K562 (cell line): ENCODE data around the gene SLC12A9. TPM values are rescaled to one million over a fixed set of nuclear protein-coding genes. Genes with fewer than 3 reads are reported as not detected.
A peak's percentile ranks its signal among the peaks of the same experiment; 100 is the strongest.

Experiments used
- CBX8 ChIP-seq: fragments of 200-600 bp; sonication (generic); IDR thresholded peaks from 2 replicates; pipeline ENCODE4 v1.6.1; 2012; ENCODE audit warnings: borderline replicate concordance, mixed run types, low read depth, mild to moderate bottlenecking, moderate library complexity, mixed read lengths, low read length, control low read depth, inconsistent platforms; ENCODE audit not compliant: poor library complexity, severe bottlenecking; ENCODE audit errors: extremely low read depth
- CREB3L1 ChIP-seq: fragments of 450-650 bp; IDR thresholded peaks from 2 replicates; pipeline ENCODE4 v1.6.1; 2014; ENCODE audit warnings: low read depth, mild to moderate bottlenecking, moderate library complexity, borderline replicate concordance
- CREB5 ChIP-seq: fragments of 250-450 bp; sonication (Bioruptor Pico); IDR thresholded peaks from 2 replicates; pipeline ENCODE4 v1.5.0; 2020; ENCODE audit warnings: mild to moderate bottlenecking
- FOXO4 ChIP-seq: fragments of 450-650 bp; formaldehyde crosslinking; IDR thresholded peaks from 2 replicates; pipeline ENCODE4 v1.4.0; 2020; ENCODE audit warnings: mild to moderate bottlenecking, moderate library complexity
- GATAD2B ChIP-seq: fragments of 450-650 bp; IDR thresholded peaks from 2 replicates; pipeline ENCODE4 v1.6.1; 2017; ENCODE audit warnings: mild to moderate bottlenecking, borderline replicate concordance
- GMEB1 ChIP-seq: fragments of 250-450 bp; sonication (Bioruptor Pico); IDR thresholded peaks from 2 replicates; pipeline ENCODE4 v1.4.0; 2020; ENCODE audit warnings: mild to moderate bottlenecking
- GTF2A2 ChIP-seq: IDR thresholded peaks from 2 replicates; pipeline ENCODE4 v1.6.1; 2016; ENCODE audit warnings: mild to moderate bottlenecking, missing genetic modification characterization, missing compliant biosample characterization
- HNRNPL ChIP-seq: fragments of 200-400 bp; formaldehyde crosslinking; IDR thresholded peaks from 2 replicates; pipeline ENCODE4 v1.6.1; 2017; ENCODE audit warnings: low read depth, mild to moderate bottlenecking, low read length
- MXI1 ChIP-seq: IDR thresholded peaks from 2 replicates; pipeline ENCODE4 v1.6.1; 2011; ENCODE audit warnings: low read depth, mild to moderate bottlenecking, improper control_type of control experiment, low read length
- OTX1 ChIP-seq: fragments of 450-650 bp; formaldehyde crosslinking; IDR thresholded peaks from 2 replicates; pipeline ENCODE4 v1.4.0; 2022; ENCODE audit warnings: mild to moderate bottlenecking
- SAFB ChIP-seq: fragments of 200-400 bp; formaldehyde crosslinking; IDR thresholded peaks from 2 replicates; pipeline ENCODE4 v1.6.1; 2017; ENCODE audit warnings: low read depth, low read length, borderline replicate concordance
- SMARCC2 ChIP-seq: fragments of 450-650 bp; IDR thresholded peaks from 2 replicates; pipeline ENCODE4 v1.6.1; 2017; ENCODE audit warnings: antibody characterized with exemption, moderate library complexity, mild to moderate bottlenecking, low read depth
- SNIP1 ChIP-seq: fragments of 450-650 bp; IDR thresholded peaks from 2 replicates; pipeline ENCODE4 v1.7.1; 2017; ENCODE audit warnings: low read depth, mild to moderate bottlenecking
- ZC3H4 ChIP-seq: sonication (generic); formaldehyde crosslinking; IDR thresholded peaks from 2 replicates; pipeline ENCODE4 v1.9.0; 2021; ENCODE audit warnings: missing genetic modification reagents, borderline replicate concordance
- ZNF146 ChIP-seq: IDR thresholded peaks from one replicate; pipeline ENCODE4 v1.6.1; 2018; ENCODE audit warnings: missing compliant biosample characterization; ENCODE audit not compliant: unreplicated experiment
- ZNF184 ChIP-seq: sonication (generic); formaldehyde crosslinking; IDR thresholded peaks from 2 replicates; pipeline ENCODE4 v1.5.0; 2020; ENCODE audit warnings: missing genetic modification reagents
- ZNF212 ChIP-seq: fragments of 450-650 bp; formaldehyde crosslinking; IDR thresholded peaks from 2 replicates; pipeline ENCODE4 v1.4.0; 2020; ENCODE audit warnings: mild to moderate bottlenecking
- ZNF395 ChIP-seq: fragments of 200-800 bp; sonication (Bioruptor generic); IDR thresholded peaks from 2 replicates; pipeline ENCODE4 v1.6.1; 2017; ENCODE audit warnings: missing genetic modification characterization, missing compliant biosample characterization
- ZNF644 ChIP-seq: fragments of 200-800 bp; sonication (Bioruptor generic); IDR thresholded peaks from 2 replicates; pipeline ENCODE4 v1.6.1; 2016; ENCODE audit warnings: low read depth, missing genetic modification characterization, missing compliant biosample characterization
- ZNF75A ChIP-seq: fragments of 450-650 bp; formaldehyde crosslinking; IDR thresholded peaks from 2 replicates; pipeline ENCODE4 v1.4.0; 2020; ENCODE audit warnings: mild to moderate bottlenecking
- ZNF79 ChIP-seq: fragments of 250-450 bp; sonication (Bioruptor Pico); IDR thresholded peaks from 2 replicates; pipeline ENCODE4 v1.4.0; 2020; ENCODE audit warnings: low read depth, mild to moderate bottlenecking, moderate library complexity
- polyA plus RNA-seq, 8 experiments: library from polyadenylated mRNA; depleted of rRNA in 4 of 8; stranded (reverse) in 5 of 8; unstranded in 3 of 8; fragments of >200 nt; fragmentation: Nextera tagmentation in 2 of 8; fragmentation: Illumina TruSeq in 1 of 8; extraction: Ambion mirVana in 2 of 8; extraction: Trizol in 1 of 8; gene quantifications; 2 replicates each; pipeline versions ENCODE4 v1.2.1 to v1.2.3, GENCODE V29; 2011 to 2014; ENCODE audit warnings: inconsistent platforms in 1 of 8, missing spikeins in 1 of 8
- total RNA-seq, 7 experiments: library from RNA; depleted of rRNA in 6 of 7; stranded (reverse); fragments of >200 nt in 6 of 7; fragmentation: Illumina TruSeq in 2 of 7; extraction: Trizol in 2 of 7; gene quantifications; 2 replicates each; pipeline versions ENCODE4 v1.2.1 to v1.2.3, GENCODE V29; 2011 to 2021; ENCODE audit warnings: low replicate concordance in 1 of 7

Gene SLC12A9
- total and polyA plus RNA-seq, 9 of the 15 experiments (the other 6 are each of a cell fraction or from before 2014, with no cell fraction given): 0.06 to 20.2 (median 10.7) TPM

- TF ChIP-seq ZC3H4 (no peak), GMEB1 (CRISPR knock-in tag) (peak; percentile 97), FOXO4 (no peak), HNRNPL (no peak), ZNF644 (peak; percentile 46; the same call in 1 of the 2 replicates), ZNF184 (CRISPR knock-in tag) (no peak), SMARCC2 (0 out of 2 replicates have a peak, but pooled peaks have one; percentile 62), CREB5 (CRISPR knock-in tag) (no peak), ZNF146 (no peak), GATAD2B (0 out of 2 replicates have a peak, but pooled peaks have one; percentile 20), SAFB (no peak), ZNF79 (CRISPR knock-in tag) (no peak), CBX8 (no peak), ZNF395 (CRISPR knock-in tag) (peak; percentile 68; the same call in 1 of the 2 replicates), CREB3L1 (peak; percentile 86), ZNF75A (CRISPR knock-in tag) (no peak), MXI1 (no peak), OTX1 (CRISPR knock-in tag) (no peak), ZNF212 (no peak), SNIP1 (peak; percentile 88), GTF2A2 (tag) (no peak)
Observed at GRCh38 chr7:100837099-100837836, 15.2 kb upstream of the SLC12A9 start (continued).
